Measurements from ENCODE around the gene GALNT17. TPM values are rescaled to one million over a fixed set of nuclear protein-coding genes. Genes with fewer than 3 reads are reported as not detected.
"Not testable (repeated sequence)": the region's sequence is repeated elsewhere in the genome, so short reads cannot be mapped to it uniquely, and the experiment has no call there.

The GALNT17 gene
- total RNA-seq, 1 donor from 2014 or later, result 20.2 TPM

DNA sequence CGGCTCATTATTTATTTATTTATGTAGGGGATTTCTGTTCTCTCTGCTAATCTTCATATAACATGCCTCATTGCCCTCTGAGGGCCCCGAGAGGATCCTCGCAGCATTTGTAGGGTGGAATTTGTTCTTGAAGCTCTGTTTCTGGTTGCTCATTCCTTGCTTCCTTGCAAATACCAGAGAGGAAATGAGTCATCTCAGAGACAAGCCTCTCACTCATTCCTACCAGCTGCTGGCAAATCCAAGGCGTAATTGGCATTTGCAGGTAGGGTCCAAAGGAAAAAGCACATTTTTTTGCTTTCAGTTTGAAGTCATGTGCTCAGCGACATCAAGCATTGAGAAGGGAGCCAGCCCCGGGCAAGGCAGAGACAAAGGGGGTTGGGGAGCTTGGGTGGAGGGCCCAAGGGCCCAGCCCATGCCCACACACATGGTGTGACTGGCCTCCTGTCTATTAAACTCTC, 501.6 kb downstream of the GALNT17 start:
- peak overlapping the region; percentile 48 for H3K4me3 Mint-ChIP-seq
- DNase-seq (ENCODE audit: extremely low spot score, unreplicated experiment), result no peak

DNA sequence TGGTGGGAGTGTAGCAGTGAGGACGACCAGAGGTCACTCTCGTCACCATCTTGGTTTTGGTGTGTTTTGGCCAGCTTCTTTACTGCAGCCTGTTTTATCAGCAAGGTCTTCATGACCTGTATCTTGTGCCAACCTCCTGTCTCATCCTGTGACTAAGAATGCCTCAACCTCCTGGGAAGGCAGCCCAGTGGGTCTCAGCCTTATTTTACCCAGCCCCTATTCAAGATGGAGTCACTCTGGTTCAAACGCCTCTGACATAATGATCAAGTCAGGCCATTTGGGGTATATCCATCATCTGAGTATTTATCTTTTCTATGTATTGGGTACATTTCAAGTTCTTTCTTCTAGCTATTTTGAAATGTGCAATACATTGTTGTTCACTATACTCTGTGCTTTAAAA, 503.9 kb downstream of the GALNT17 start:
- Mint-ChIP-seq H3K27ac (peak overlapping the region; percentile 74), H3K4me1 (ENCODE audit: unreplicated experiment) (peaks cover 16% of the 10 kb centered on the region)
- not testable (repeated sequence) for H3K36me3 Mint-ChIP-seq; H3K4me3 Mint-ChIP-seq; H3K9me3 Mint-ChIP-seq; DNase-seq (ENCODE audit: extremely low spot score, unreplicated experiment); H3K27me3 Mint-ChIP-seq

More for the DNA sequence above, 501.6 kb downstream of the GALNT17 start:
- Mint-ChIP-seq H3K36me3 (no peaks in the 10 kb centered on the region), H3K9me3 (no peaks in the 10 kb centered on the region), H3K27me3 (no peaks in the 10 kb centered on the region), H3K27ac (peak overlapping the region; percentile 73), H3K4me1 (ENCODE audit: unreplicated experiment) (peaks cover 16% of the 10 kb centered on the region)
- TF ChIP-seq CTCF (conservative IDR thresholded peaks at IDR 0.05), result no peak

DNA sequence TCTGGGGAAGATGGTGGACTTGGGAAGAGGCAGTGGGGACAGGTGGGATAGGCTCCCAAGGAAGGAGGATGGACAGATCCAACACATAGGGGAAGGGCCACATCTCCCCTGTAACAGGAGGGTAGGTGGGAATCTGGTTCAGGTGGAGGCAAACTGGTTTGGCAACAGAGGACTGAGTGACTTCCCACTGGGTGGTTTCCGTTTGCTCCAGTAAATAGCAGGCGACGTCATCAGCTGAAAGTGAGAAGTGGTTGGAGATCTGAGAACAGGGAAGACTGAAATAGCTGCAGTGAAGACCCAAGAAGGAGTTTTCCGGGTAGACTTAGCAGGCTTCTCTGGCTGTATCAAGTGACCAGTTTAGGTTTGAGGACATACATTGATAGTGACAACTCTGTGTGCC, 504.4 kb downstream of the GALNT17 start:
- Mint-ChIP-seq H3K27me3 (no peaks in the 10 kb centered on the region), H3K27ac (peak overlapping the region; percentile 74), H3K4me1 (ENCODE audit: unreplicated experiment) (peaks cover 16% of the 10 kb centered on the region), H3K9me3 (no peaks in the 10 kb centered on the region), H3K36me3 (no peaks in the 10 kb centered on the region), H3K4me3 (peak overlapping the region; percentile 11)
- TF ChIP-seq CTCF (conservative IDR thresholded peaks at IDR 0.05), result no peak
- no peak for DNase-seq (ENCODE audit: extremely low spot score, unreplicated experiment)

GRCh38 chr7:71637578-71637977, 505.6 kb downstream of the GALNT17 start:
- no peak for TF ChIP-seq CTCF (conservative IDR thresholded peaks at IDR 0.05)
- Mint-ChIP-seq H3K27ac (no peak overlapping the region), H3K36me3 (no peaks in the 10 kb centered on the region), H3K9me3 (no peaks in the 10 kb centered on the region), H3K27me3 (no peaks in the 10 kb centered on the region), H3K4me1 (ENCODE audit: unreplicated experiment) (peaks cover 13% of the 10 kb centered on the region), H3K4me3 (no peak overlapping the region)
- DNase-seq (ENCODE audit: extremely low spot score, unreplicated experiment), result no peak

DNA sequence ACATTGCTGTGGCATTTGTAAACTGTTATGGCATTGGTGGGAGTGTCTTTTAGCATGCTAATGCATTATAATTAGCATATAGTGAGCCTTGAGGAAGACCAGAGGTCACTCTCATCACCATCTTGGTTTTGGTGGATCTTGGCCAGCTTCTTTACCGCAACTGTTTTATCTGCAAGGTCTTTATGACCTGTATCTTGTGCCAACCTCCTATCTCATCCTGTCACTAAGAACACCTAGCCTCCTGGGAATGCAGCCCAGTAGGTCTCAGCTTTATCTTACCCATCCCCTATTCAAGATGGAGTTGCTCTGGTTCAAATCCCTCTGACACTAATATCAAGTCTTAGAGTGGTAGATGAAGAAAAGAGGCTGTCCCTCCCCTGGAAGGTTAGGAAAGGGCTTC, 506.2 kb downstream of the GALNT17 start:
- DNase-seq (ENCODE audit: extremely low spot score, unreplicated experiment), result no peak
- Mint-ChIP-seq H3K36me3 (no peaks in the 10 kb centered on the region), H3K27ac (no peak overlapping the region), H3K4me3 (no peak overlapping the region), H3K9me3 (no peaks in the 10 kb centered on the region), H3K4me1 (ENCODE audit: unreplicated experiment) (peaks cover 10% of the 10 kb centered on the region), H3K27me3 (no peaks in the 10 kb centered on the region)
- no peak for TF ChIP-seq CTCF (conservative IDR thresholded peaks at IDR 0.05)

DNA sequence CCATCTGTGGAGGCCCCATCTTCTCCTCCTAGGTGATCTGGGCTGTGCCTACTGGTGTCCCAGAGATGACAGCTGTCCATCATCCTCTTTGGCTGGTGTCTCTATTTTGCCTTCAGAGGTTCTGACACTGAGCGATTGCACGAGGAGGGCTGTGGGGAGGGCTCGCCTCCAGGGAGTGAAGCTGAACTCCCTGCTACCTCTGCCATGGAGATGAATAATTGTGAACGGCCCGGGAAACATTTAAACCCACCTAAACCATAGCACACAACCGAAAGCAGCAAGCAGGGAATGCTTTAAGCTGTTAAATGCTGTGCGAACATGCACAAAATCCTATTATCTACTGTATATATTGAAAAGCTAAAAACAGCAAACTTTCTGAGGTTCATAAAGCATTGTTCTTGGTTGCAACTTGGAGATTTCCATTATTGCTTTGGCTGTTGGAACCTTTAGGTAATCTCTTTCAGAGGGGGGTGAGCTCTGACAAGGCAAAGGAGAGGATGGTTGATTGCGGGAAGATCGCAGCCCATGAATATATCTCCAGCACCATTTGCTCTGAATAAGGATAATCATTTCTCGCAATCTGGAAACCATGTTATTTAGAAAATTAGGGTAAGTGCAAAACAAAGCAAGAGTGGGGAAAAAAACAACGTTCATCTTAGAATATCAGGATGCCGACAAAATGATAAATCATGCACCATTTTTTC, 507.6 kb downstream of the GALNT17 start:
- Mint-ChIP-seq H3K27ac (no peak overlapping the region), H3K36me3 (no peaks in the 10 kb centered on the region), H3K9me3 (no peaks in the 10 kb centered on the region), H3K4me1 (ENCODE audit: unreplicated experiment) (no peaks in the 10 kb centered on the region), H3K4me3 (no peak overlapping the region), H3K27me3 (no peaks in the 10 kb centered on the region)
- no peak for TF ChIP-seq CTCF (conservative IDR thresholded peaks at IDR 0.05)
- no peak for DNase-seq (ENCODE audit: extremely low spot score, unreplicated experiment)

GRCh38 chr7:71643031-71643430, 511.1 kb downstream of the GALNT17 start:
- H3K9me3 Mint-ChIP-seq; H3K27ac Mint-ChIP-seq; H3K4me3 Mint-ChIP-seq; DNase-seq (ENCODE audit: extremely low spot score, unreplicated experiment); H3K36me3 Mint-ChIP-seq; H3K27me3 Mint-ChIP-seq; H3K4me1 Mint-ChIP-seq (ENCODE audit: unreplicated experiment): not testable (repeated sequence)
